Measurements from ENCODE around the gene FUT2. TPM values are rescaled to one million over a fixed set of nuclear protein-coding genes. Genes with fewer than 3 reads are reported as not detected.
A peak's percentile ranks its signal among the peaks of the same experiment; 100 is the strongest.

The FUT2 gene
- total RNA-seq, 1 donor from 2014 or later: not detected

DNA sequence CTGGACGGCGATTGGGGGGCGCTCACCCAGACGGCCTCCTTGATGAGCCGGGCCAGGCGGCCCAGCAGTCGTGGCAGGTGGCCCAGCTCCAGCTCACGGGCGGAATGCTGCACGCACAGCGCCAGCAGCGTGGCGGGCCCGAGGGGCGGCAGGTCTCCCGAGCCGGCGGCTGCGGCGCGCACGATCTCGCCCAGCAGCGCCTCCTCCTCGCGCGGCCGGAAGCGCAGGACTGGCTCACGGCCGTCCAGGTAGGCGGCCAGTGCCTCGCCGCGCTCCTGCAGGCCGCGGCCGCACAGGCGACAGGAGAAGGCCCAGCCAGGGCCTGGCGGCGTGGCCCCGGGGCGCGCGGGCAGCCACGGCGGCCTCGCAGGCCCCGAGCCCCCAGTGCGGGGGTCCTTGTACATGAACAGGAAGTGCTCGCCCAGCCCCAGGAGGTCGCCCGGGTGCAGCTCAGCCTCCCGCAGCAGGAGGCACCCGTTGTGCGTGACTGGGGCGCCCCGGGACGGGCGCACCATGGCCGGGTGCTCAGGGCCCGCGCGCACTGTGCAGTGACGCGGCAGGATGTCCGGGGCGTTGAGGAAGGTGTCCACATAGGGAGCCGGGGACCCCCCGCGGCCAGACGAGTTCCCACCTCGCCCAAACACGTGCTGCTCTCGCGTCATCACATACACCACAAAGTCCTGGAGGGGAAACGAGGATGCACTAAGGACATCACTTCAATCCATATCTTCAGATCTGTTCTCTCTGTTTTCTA is 33.3 kb downstream of the FUT2 start:
- Mint-ChIP-seq H3K27ac (no peak overlapping the region), H3K9me3 (peaks cover 28% of the 10 kb centered on the region), H3K27me3 (ENCODE audit: low read depth) (no peaks in the 10 kb centered on the region), H3K4me1 (ENCODE audit: low read depth) (peaks cover 16% of the 10 kb centered on the region), H3K4me3 (ENCODE audit: low read depth) (no peak overlapping the region), H3K36me3 (ENCODE audit: low read depth) (peaks cover 26% of the 10 kb centered on the region)
- intact Hi-C loops (cut with micrococcal nuclease): no loop called here
- DNase-seq (ENCODE audit: low spot score): no peak

DNA sequence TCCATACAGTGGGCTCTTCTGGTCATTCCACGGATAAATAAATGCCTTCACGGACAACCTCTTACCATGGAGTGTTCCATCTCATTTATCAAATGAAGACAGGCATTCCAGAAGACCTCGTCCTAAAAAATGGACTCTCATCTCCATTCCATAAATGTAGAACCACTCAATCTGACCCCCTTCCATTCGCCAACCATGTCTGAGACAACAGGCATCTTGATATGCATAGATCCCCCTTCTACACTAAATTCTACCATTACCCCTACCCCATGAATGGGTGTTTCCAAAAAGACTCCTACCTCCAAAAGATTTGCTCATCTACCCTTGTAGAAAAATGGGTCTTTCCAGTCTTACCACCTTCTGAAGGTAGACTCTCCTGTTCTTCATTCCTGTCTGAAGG is 35.7 kb downstream of the FUT2 start:
- peaks cover 3% of the 10 kb centered on the region for H3K4me1 Mint-ChIP-seq (ENCODE audit: low read depth)
- no peak overlapping the region for H3K27ac Mint-ChIP-seq
- intact Hi-C loops (cut with micrococcal nuclease): no loop called here
- DNase-seq (ENCODE audit: low spot score): no peak
- peaks cover 12% of the 10 kb centered on the region for H3K36me3 Mint-ChIP-seq (ENCODE audit: low read depth)
- peaks cover 13% of the 10 kb centered on the region for H3K9me3 Mint-ChIP-seq
- no peaks in the 10 kb centered on the region for H3K27me3 Mint-ChIP-seq (ENCODE audit: low read depth)
- H3K4me3 Mint-ChIP-seq (ENCODE audit: low read depth): no peak overlapping the region

DNA sequence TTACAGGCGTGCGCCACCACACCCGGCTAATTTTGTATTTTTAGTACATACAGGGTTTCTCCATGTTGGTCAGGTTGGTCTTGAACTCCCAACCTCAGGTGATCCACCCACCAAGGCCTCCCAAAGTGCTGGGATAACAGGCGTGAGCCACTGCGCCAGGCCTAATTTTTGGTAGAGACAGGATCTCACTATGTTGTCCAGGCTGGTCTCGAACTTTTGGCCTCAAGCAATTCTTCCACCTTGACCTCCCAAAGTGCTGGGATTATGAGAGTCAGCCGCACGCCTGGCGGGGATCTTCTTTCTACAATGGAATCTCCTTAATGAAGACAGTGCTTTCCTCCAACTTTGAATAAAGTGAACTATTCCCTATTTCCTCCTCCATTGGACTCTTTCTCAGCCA is 38.9 kb downstream of the FUT2 start:
- H3K4me1 Mint-ChIP-seq (ENCODE audit: low read depth): peaks cover 3% of the 10 kb centered on the region
- no peak overlapping the region for H3K4me3 Mint-ChIP-seq (ENCODE audit: low read depth)
- no peaks in the 10 kb centered on the region for H3K9me3 Mint-ChIP-seq
- intact Hi-C loops (cut with micrococcal nuclease): no loop called here
- no peak overlapping the region for H3K27ac Mint-ChIP-seq
- no peaks in the 10 kb centered on the region for H3K36me3 Mint-ChIP-seq (ENCODE audit: low read depth)
- H3K27me3 Mint-ChIP-seq (ENCODE audit: low read depth): no peaks in the 10 kb centered on the region
- no peak for DNase-seq (ENCODE audit: low spot score)

DNA sequence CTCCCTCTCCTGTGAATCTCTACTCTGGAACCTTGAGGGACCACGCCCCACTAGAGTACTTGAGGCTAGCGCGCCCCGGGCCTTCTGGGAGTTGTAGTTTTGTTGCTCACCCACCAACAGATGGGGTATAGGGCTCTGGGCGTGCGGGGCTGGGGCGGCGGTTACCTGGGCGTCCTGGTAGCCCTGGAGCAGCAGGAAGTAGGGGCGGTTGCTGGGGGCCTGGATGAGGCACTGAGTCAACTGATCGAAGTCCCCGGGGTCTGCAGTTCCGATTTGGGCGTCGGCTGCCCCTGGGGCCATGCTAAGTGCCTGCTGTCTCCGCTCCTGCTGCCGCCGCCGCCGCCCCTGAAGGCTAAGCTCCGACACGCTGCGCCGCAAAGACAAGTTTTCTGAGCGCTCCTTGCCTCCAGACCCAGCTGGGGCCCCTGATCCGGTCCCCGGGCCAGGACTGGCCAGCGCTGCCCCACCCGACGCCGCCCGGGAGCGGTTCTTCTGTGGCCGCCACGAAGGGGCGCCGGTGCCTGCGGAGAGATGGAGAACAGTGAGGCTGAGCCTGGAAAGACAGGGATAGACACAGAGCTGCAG is 39.4 kb downstream of the FUT2 start:
- DNase-seq (ENCODE audit: low spot score): no peak
- intact Hi-C loops (cut with micrococcal nuclease): no loop called here
- no peak overlapping the region for H3K4me3 Mint-ChIP-seq (ENCODE audit: low read depth)
- H3K36me3 Mint-ChIP-seq (ENCODE audit: low read depth): no peaks in the 10 kb centered on the region
- H3K9me3 Mint-ChIP-seq: no peaks in the 10 kb centered on the region
- H3K27ac Mint-ChIP-seq: no peak overlapping the region
- no peaks in the 10 kb centered on the region for H3K27me3 Mint-ChIP-seq (ENCODE audit: low read depth)
- H3K4me1 Mint-ChIP-seq (ENCODE audit: low read depth): peaks cover 3% of the 10 kb centered on the region

DNA sequence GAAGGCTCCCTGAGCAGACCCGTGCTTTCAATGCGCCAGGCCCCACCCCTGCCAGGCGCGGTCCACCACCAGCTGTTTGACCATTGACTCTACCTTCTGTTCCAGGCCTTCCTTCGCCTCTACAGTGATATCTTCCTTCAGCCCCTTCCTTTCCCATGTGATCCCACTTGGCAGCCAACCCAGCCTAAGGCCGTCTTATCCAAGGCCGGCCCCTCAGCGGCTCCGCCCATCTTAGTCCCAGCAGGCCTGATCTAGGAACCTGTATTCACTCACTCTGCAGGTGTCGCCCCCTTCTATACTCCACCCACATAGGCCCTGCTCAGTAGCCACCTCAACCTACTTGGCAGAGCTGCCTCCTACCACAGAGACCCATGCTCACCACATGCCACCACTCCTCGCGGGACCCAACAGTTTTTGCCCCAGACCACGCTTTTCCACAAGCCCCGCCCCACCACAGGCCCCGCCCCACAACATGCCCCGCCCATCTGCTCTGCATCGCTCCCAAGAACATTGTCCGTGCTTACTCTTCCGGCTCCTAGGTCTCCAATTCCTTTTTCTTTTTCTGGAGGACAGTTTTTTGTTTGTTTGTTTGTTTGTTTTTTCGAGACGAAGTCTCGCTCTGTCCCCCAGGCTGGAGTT is 41.7 kb downstream of the FUT2 start:
- DNase-seq (ENCODE audit: low spot score): no peak
- H3K4me3 Mint-ChIP-seq (ENCODE audit: low read depth): no peak overlapping the region
- intact Hi-C loops (cut with micrococcal nuclease): no loop called here

DNA sequence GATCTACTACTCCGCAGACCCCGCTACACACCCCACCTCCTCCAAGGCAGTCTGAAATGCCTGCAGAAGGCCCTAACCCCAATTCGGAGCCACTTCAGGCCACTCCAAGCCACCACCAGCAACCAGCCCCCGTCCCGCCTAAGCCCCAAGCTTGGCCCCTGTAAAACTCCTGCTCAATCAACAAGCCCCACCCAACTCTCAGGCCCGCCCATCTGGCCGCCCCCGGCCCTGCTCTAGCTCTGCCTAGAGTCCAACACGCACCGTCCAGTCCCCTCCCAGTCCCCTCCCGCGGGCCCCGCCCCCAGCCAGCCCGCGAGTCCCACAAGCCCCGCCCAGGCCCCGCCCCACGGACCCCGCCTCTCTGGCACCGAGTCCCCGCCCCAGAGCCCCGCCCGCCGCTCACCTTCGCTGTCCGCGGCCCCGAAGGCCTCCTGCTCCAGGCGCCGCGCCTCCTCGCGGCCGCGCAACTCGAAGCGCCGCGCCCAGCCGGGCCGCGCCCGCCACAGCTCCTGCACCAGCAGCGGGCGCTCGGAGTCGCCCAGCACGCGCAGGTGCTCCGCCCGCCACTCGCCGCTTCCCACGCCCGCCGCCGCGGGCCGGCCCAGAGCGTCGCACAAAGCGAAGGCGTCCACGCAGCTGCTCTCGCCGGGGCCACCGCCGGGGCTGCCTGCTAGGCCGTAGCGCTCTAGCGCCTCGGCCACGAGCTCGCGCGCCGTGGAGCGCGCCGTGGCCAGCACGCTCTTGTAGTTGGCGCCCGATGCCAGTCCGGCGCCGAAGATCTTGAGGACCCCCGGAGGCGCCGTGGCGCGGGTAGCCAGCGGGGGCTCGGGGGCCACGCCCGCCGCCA is 43.0 kb downstream of the FUT2 start:
- Mint-ChIP-seq H3K27ac (peak overlapping the region; percentile 50), H3K9me3 (no peaks in the 10 kb centered on the region), H3K4me1 (ENCODE audit: low read depth) (peaks cover 8% of the 10 kb centered on the region), H3K4me3 (ENCODE audit: low read depth) (peak overlapping the region; percentile 35), H3K27me3 (ENCODE audit: low read depth) (peaks cover 3% of the 10 kb centered on the region), H3K36me3 (ENCODE audit: low read depth) (no peaks in the 10 kb centered on the region)
- intact Hi-C loops (cut with micrococcal nuclease): loop anchor here (1.0 kb wide), 1 partner anchor 24 kb away; no protein-coding TSS in a partner anchor
- peak; percentile 86 for DNase-seq (ENCODE audit: low spot score)

More for the DNA sequence above, 41.7 kb downstream of the FUT2 start:
- Mint-ChIP-seq H3K27ac (no peak overlapping the region), H3K4me1 (ENCODE audit: low read depth) (peaks cover 8% of the 10 kb centered on the region), H3K27me3 (ENCODE audit: low read depth) (peaks cover 3% of the 10 kb centered on the region), H3K36me3 (ENCODE audit: low read depth) (no peaks in the 10 kb centered on the region), H3K9me3 (no peaks in the 10 kb centered on the region)

DNA sequence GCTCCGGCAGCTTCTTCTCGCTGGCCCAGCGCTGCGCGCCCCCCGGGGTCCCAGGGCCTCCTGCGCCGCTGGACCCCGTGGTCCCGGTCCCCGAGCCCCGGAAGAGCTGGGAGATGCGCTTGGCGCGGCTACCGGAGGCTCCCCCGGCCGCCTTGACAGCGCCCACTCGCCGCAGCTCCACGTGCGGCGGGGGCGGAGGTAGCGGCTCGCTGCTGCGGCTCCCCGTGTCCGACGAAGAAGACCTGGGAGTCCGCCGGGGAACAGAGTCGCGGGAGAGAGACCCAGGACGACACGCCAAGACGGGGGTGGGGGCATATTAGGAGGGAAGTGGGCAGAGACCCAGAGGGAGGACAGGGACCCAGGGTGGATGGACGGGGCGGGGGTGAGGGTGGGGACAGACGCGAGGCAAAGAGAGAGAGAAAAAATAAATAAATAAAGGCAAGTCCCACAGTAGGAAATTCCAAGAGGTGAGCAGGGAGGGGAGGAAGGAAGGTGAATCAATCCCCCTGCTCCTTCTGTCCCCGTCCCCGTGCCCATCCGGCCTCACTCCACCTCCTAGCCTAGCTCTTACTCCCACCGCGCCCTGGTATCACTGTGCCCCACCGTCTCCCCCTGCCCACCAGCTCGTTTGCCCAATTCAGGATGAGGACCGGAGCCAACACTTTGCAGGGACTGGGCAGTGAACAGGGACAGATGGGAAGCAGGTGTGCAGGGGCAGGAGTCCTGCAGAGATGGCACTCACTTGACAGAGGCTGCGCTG is 43.8 kb downstream of the FUT2 start:
- H3K27me3 Mint-ChIP-seq (ENCODE audit: low read depth): peaks cover 3% of the 10 kb centered on the region
- no peaks in the 10 kb centered on the region for H3K9me3 Mint-ChIP-seq
- DNase-seq (ENCODE audit: low spot score): no peak
- peaks cover 8% of the 10 kb centered on the region for H3K4me1 Mint-ChIP-seq (ENCODE audit: low read depth)
- no peak overlapping the region for H3K27ac Mint-ChIP-seq
- intact Hi-C loops (cut with micrococcal nuclease): no loop called here
- H3K36me3 Mint-ChIP-seq (ENCODE audit: low read depth): no peaks in the 10 kb centered on the region
- H3K4me3 Mint-ChIP-seq (ENCODE audit: low read depth): no peak overlapping the region

DNA sequence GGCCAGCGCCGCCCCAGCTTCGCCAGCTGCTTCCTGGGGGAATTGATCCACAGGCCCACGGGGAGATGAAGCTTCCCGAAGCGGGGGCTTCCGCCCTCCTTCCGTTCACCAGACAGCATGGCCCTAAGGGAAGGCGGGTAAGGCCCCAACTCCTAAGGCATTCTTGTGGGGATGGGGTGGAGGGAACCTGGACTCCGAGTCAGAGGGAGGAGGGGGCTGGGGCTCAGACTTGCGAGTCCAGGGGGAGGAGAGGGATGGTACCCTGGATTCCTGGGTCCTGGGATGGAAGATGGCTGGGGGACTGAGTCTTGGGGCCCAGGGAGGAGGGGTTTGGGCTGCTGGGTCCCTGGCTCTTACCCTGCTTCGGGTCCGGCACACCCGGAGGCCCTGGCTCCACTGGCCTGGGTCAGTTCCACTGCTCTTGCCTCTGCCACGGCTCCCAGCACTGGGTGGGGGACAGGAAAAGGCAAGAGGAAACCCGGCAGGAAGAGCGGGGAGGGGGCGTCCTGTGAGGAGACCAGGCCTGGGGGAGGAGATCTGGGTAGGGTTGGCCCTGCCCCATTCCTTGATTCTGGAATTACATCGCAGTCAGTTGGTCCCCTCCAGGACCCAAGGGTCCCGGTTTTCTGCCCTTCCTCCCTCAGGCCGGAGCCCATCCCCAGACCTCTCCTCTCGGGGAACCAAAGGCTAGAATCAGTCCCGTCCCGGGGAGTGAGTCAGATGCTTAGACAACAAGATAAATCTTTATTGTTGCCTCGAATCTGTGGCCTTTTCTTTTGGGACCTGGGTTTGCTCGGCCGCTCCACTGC is 44.6 kb downstream of the FUT2 start, which contains the start of gene RASIP1:
TSS of gene RASIP1 (minus strand) at position 447 of the 809 bp plus-strand sequence. CDS start at position 119, 328 bp downstream.
- no peaks in the 10 kb centered on the region for H3K36me3 Mint-ChIP-seq (ENCODE audit: low read depth)
- no peak for DNase-seq (ENCODE audit: low spot score)
- peak within 1 kb of the TSS; percentile 39 for H3K4me3 Mint-ChIP-seq (ENCODE audit: low read depth)
- peaks cover 3% of the 10 kb centered on the region for H3K27me3 Mint-ChIP-seq (ENCODE audit: low read depth)
- intact Hi-C loops (cut with micrococcal nuclease): no loop called here
- no peaks in the 10 kb centered on the region for H3K9me3 Mint-ChIP-seq
- H3K4me1 Mint-ChIP-seq (ENCODE audit: low read depth): peaks cover 8% of the 10 kb centered on the region
- no peak within 1 kb of the TSS for H3K27ac Mint-ChIP-seq

DNA sequence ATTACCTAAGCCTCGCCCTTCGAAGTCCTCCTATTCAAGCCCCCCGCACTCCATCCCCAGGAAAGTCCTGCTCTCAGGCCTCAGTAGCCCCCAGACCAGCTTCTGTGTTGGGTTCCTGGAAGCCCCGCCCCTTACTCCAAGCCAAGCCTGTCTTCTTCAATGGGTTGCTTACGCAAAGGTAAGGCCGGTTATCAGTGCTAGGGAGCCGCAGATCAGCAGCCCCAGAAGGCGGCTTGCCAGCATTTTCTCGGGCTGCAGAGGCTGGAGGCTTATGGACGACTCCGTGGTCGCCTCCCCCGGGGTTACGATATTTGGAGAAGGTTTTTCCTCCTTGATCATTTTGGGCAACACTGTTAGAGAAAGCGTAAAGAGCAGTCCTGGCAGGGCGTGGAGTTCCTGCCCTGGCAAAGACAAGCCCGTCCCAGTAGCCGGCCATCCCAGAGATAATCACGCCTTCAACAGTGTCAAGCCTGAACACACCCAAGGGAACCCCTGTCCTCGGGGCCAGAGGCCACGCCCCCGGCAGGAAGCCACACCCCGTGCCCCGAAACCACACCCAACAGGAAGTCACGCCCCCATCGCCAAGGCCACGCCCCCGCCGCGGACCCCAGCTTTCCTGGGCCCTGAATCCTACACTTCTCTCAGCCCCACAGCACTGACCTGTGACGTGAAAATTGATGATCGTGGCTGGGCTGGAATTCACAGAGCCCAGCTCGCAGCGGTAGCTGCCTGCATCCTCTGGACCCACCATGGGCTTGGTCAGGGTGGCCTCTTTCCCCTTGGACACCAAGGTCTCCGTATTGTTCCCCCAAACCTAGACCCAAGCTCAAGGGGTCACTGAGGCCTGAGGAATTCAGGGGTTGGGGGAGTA is 45.6 kb downstream of the FUT2 start:
- intact Hi-C loops (cut with micrococcal nuclease): no loop called here
- H3K4me1 Mint-ChIP-seq (ENCODE audit: low read depth): peaks cover 14% of the 10 kb centered on the region

DNA sequence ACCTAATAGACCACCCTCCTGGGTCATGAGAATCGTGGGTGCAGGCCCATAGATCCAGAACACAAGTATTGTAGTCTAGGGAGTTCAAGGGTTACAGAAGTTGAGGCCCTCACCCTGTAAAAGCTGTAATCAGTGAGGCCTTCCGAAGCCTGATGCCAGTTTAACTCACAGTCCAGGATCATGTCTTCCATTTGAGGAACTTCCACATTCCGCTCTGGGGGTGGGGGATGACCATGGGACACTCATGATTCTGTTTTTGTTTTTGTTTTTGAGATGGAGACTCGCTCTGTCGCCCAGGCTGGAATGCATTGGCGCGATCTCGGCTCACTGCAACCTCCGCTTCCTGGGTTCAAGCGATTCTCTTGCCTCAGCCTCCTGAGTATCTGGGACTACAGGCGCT is 46.3 kb downstream of the FUT2 start:
- Mint-ChIP-seq H3K4me1 (ENCODE audit: low read depth) (peaks cover 16% of the 10 kb centered on the region), H3K9me3 (no peaks in the 10 kb centered on the region), H3K4me3 (ENCODE audit: low read depth) (no peak overlapping the region), H3K36me3 (ENCODE audit: low read depth) (no peaks in the 10 kb centered on the region), H3K27ac (no peak overlapping the region), H3K27me3 (ENCODE audit: low read depth) (peaks cover 3% of the 10 kb centered on the region)
- no peak for DNase-seq (ENCODE audit: low spot score)
- intact Hi-C loops (cut with micrococcal nuclease): no loop called here

More for the DNA sequence above, 45.6 kb downstream of the FUT2 start:
- Mint-ChIP-seq H3K36me3 (ENCODE audit: low read depth) (no peaks in the 10 kb centered on the region), H3K27me3 (ENCODE audit: low read depth) (peaks cover 3% of the 10 kb centered on the region), H3K27ac (no peak overlapping the region), H3K4me3 (ENCODE audit: low read depth) (peak overlapping the region; percentile 39), H3K9me3 (no peaks in the 10 kb centered on the region)
- DNase-seq (ENCODE audit: low spot score): peak; percentile 30

Measured in activated T-helper 2 cell treated with anti-CD3 and anti-CD28 coated beads, Interferon-gamma antibody, Interleukin-2, Interleukin-4, amounts not matched to agents 10 μg/mL and 5 μg/mL and 100 μg/mL, durations not matched to agents 14 hours and 24 hours and 36 hours (primary cell).